MCF 10A (cell line): ENCODE measurements around the gene VAV3. TPM values are rescaled to one million over a fixed set of nuclear protein-coding genes. Genes with fewer than 3 reads are reported as not detected.

ENCODE experiments used
- BruUV-seq: library from RNA; stranded (reverse); fragments of 400-500 nt; replicated peaks from 2 replicates; lab custom pipeline; 2021; lab: Mats Ljungman, UMichigan
- CTCF ChIA-PET: fragments of 300-600 bp; sonication (Branson Sonifier 250); formaldehyde crosslinking; extraction: SDS; loops from one replicate; lab custom pipeline; 2021; ENCODE audit warnings: antibody characterized with exemption, inconsistent platforms; lab: Yijun Ruan, JAX
- POLR2A ChIA-PET: fragments of 300-600, 350-650 bp; sonication (Branson Sonifier 250); formaldehyde crosslinking; extraction: SDS; loops from one replicate; lab custom pipeline; 2020; ENCODE audit warnings: antibody characterized with exemption, inconsistent platforms; lab: Yijun Ruan, JAX
- DNase-seq: peaks from one replicate; pipeline ENCODE4 v3.0.0-alpha.2; 2018; ENCODE audit not compliant: unreplicated experiment
- H3K27ac Mint-ChIP-seq: one replicate; pipeline ENCODE4 v1.8.0; 2022; ENCODE audit warnings: mild to moderate bottlenecking, low read depth, mixed read lengths; ENCODE audit not compliant: unreplicated experiment
- H3K27me3 Mint-ChIP-seq: one replicate; pipeline ENCODE4 v1.8.0; 2022; ENCODE audit warnings: mixed read lengths; ENCODE audit not compliant: insufficient read depth, unreplicated experiment
- H3K36me3 Mint-ChIP-seq: one replicate; pipeline ENCODE4 v1.8.0; 2022; ENCODE audit warnings: mild to moderate bottlenecking, moderate library complexity, mixed read lengths; ENCODE audit not compliant: insufficient read depth, unreplicated experiment
- H3K4me1 Mint-ChIP-seq: one replicate; pipeline ENCODE4 v1.8.0; 2022; ENCODE audit warnings: mixed read lengths; ENCODE audit not compliant: insufficient read depth, unreplicated experiment
- H3K4me3 Mint-ChIP-seq: one replicate; pipeline ENCODE4 v1.8.0; 2022; ENCODE audit warnings: mild to moderate bottlenecking, moderate library complexity, mixed read lengths; ENCODE audit not compliant: unreplicated experiment
- H3K9me3 Mint-ChIP-seq: one replicate; pipeline ENCODE4 v1.8.0; 2022; ENCODE audit warnings: mixed read lengths; ENCODE audit not compliant: unreplicated experiment
- CTCF ChIP-seq: fragments of 200-600 bp; IDR thresholded peaks from one replicate; pipeline ENCODE4 v1.8.0; 2022; ENCODE audit warnings: antibody characterized with exemption, mild to moderate bottlenecking; ENCODE audit not compliant: unreplicated experiment
- intact Hi-C: fragments of 100-400 bp; cut with micrococcal nuclease; formaldehyde crosslinking; loops from 2 replicates; pipeline ENCODE4 v1.14.1; 2022
- total RNA-seq: library from RNA; stranded (reverse); gene quantifications from 2 replicates; pipeline ENCODE4 v1.2.3, GENCODE V29; 2022

VAV3 gene
- total RNA-seq, 1 experiment from 2014 or later: 2.0 TPM

- Mint-ChIP-seq H3K27me3 (no peaks in the 10 kb centered on the region), H3K4me3 (no peak overlapping the region), H3K9me3 (no peaks in the 10 kb centered on the region), H3K36me3 (no peaks in the 10 kb centered on the region), H3K27ac (no peak overlapping the region), H3K4me1 (peaks cover 13% of the 10 kb centered on the region)
- TF ChIP-seq CTCF: no peak
- ChIA-PET CTCF (interaction anchor here (0.6 kb wide), 1 partner anchor 165 kb away, joined by 3 read pairs; no protein-coding TSS in a partner anchor), POLR2A (no interaction called here)
- BruUV-seq: no TSS peak
- intact Hi-C loops: no loop called here
- no peak for DNase-seq
Observed at GRCh38 chr1:107943694-107944093, 21.3 kb downstream of the VAV3 start.

DNA sequence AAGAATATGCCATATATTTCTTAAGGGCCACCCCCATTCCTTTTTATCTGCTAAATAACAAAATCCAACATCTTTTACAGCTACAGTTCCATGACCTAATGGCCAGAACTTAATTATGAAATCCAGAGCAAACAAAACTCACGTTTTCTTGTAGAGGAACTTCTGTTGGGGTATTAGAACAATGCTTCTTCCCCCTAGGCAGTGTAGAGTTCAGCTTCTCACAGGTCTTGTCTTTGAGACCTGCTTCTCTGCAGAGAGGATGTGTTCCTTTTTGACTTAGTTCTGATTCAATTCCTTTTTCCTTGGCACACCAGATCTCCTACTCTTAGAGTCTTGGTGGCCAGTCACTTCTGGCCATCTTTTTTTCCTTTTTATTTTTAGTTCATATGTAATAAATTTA lies 22.2 kb downstream of the VAV3 start:
- Mint-ChIP-seq H3K4me3 (no peak overlapping the region), H3K27me3 (no peaks in the 10 kb centered on the region), H3K27ac (no peak overlapping the region), H3K36me3 (no peaks in the 10 kb centered on the region), H3K4me1 (peaks cover 13% of the 10 kb centered on the region), H3K9me3 (no peaks in the 10 kb centered on the region)
- ChIA-PET CTCF (interaction anchor here (1.1 kb wide), 1 partner anchor 58 kb away, joined by 3 read pairs; no protein-coding TSS in a partner anchor), POLR2A (no interaction called here)
- DNase-seq: no peak
- TF ChIP-seq CTCF: no peak
- BruUV-seq: no TSS peak
- intact Hi-C loops: no loop called here

DNA sequence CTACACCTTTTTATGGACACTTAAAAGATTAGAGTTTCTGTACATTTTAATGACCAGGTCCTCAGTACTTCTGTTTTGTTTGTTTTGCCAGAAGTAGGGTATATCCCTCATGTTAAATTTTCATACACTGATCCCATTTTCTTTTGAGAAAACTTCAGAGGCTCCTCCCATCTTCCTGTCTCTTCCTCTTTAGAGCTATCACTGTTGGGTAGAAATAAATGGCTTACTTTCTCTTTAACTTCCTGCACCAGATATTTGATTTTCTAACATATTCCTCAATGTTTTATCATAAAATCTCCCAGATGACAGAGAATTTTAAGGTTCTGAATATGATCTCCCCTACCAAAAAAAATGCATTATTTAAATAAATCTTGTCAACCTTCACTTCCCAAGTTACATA lies 23.4 kb downstream of the VAV3 start:
- no peaks in the 10 kb centered on the region for H3K36me3 Mint-ChIP-seq
- TF ChIP-seq CTCF: no peak
- H3K4me1 Mint-ChIP-seq: peaks cover 23% of the 10 kb centered on the region
- intact Hi-C loops: loop anchor here (2.0 kb wide), 1 partner anchor 183 kb away; no protein-coding TSS in a partner anchor
- H3K27ac Mint-ChIP-seq: no peak overlapping the region
- H3K27me3 Mint-ChIP-seq: no peaks in the 10 kb centered on the region
- CTCF ChIA-PET: interaction anchor here (1.0 kb wide), 1 partner anchor 74 kb away, joined by 4 read pairs; no protein-coding TSS in a partner anchor
- no peak for DNase-seq
- no TSS peak for BruUV-seq
- no peak overlapping the region for H3K4me3 Mint-ChIP-seq
- H3K9me3 Mint-ChIP-seq: no peaks in the 10 kb centered on the region
- POLR2A ChIA-PET: no interaction called here

- TF ChIP-seq CTCF: no peak
- H3K4me1 Mint-ChIP-seq: peaks cover 25% of the 10 kb centered on the region
- no peaks in the 10 kb centered on the region for H3K9me3 Mint-ChIP-seq
- DNase-seq: peak; percentile 63
- no TSS peak for BruUV-seq
- intact Hi-C loops: loop anchor here (2.0 kb wide), 1 partner anchor 184 kb away; no protein-coding TSS in a partner anchor
- H3K27me3 Mint-ChIP-seq: no peaks in the 10 kb centered on the region
- CTCF ChIA-PET: interaction anchor here (1.0 kb wide), 1 partner anchor 74 kb away, joined by 4 read pairs; no protein-coding TSS in a partner anchor
- H3K4me3 Mint-ChIP-seq: no peak overlapping the region
- no peaks in the 10 kb centered on the region for H3K36me3 Mint-ChIP-seq
- no peak overlapping the region for H3K27ac Mint-ChIP-seq
- POLR2A ChIA-PET: interaction anchor here (1.4 kb wide), 1 partner anchor 11 kb away, joined by 3 read pairs; no protein-coding TSS in a partner anchor
Observed at GRCh38 chr1:107941123-107941522, 23.9 kb downstream of the VAV3 start.
